HCT116 (cell line): ENCODE results near the gene CELF2. TPM values are rescaled to one million over a fixed set of nuclear protein-coding genes. Genes with fewer than 3 reads are reported as not detected.

Experiments
- ATAC-seq: fragments of 200-7000 bp; cut with Tn5 transposase; 2 replicates; pipeline ENCODE4 v1.9.1; 2020; ENCODE audit warnings: mild to moderate bottlenecking, moderate library complexity
- BruUV-seq: library from RNA; stranded (reverse); fragments of 400-500 nt; replicated peaks from 2 replicates; lab custom pipeline; 2021; lab: Mats Ljungman, UMichigan
- CTCF ChIA-PET: fragments of 300-600 bp; sonication (Branson Sonifier 250); formaldehyde crosslinking; loops from one replicate; lab custom pipeline; 2021; ENCODE audit warnings: antibody characterized with exemption; lab: Charles Lee
- POLR2A ChIA-PET: fragments of 300-600, 350-600 bp; sonication (Branson Sonifier 250); formaldehyde crosslinking; loops from one replicate; lab custom pipeline; 2021; ENCODE audit warnings: antibody characterized with exemption; lab: Charles Lee
- RAD21 ChIA-PET, 2 experiments: fragments of 300-600 bp; sonication (Branson Sonifier 250); formaldehyde crosslinking; loops; one replicate each; lab custom pipeline; 2023; ENCODE audit warnings: low total read pairs in 2 of 2; ENCODE audit not compliant: uncharacterized antibody in 2 of 2, unreplicated experiment in 2 of 2, low non-redundant PET in 1 of 2; lab: Charles Lee
- DNase-seq: peaks from one replicate; pipeline ENCODE4 v3.0.0-alpha.2; 2010; ENCODE audit warnings: low read depth, low spot score
- H2AFZ ChIP-seq: fragments of 200-600 bp; shearing (Covaris generic), sonication (generic); 2 replicates; pipeline ENCODE4 v1.6.1; 2017; ENCODE audit warnings: low read depth, mixed run types, mixed read lengths, antibody characterized with exemption, low read length; ENCODE audit not compliant: poor library complexity, severe bottlenecking
- H3K27ac ChIP-seq: 2 replicates; pipeline ENCODE4 v1.5.1; 2012; ENCODE audit warnings: low read depth, low read length
- H3K27me3 ChIP-seq: fragments of 200-600 bp; sonication (generic); 2 replicates; pipeline ENCODE4 v1.6.1; 2016; ENCODE audit warnings: mixed run types, low read length, mixed read lengths; ENCODE audit not compliant: insufficient read depth
- H3K36me3 ChIP-seq, 2 experiments: fragments of 200-500 bp in 1 of 2; fragments of 200-600 bp in 1 of 2; sonication (Bioruptor generic) in 1 of 2; sonication (generic) in 1 of 2; 2 replicates each; pipeline versions ENCODE4 v1.5.1 to v1.6.1; 2014 to 2016; ENCODE audit warnings: low read length in 2 of 2, inconsistent platforms in 1 of 2, mixed read lengths in 1 of 2, mixed run types in 1 of 2; ENCODE audit not compliant: insufficient read depth in 2 of 2, control insufficient read depth in 1 of 2
- H3K4me1 ChIP-seq, 2 experiments: fragments of 200-600 bp in 1 of 2; sonication (generic) in 1 of 2; 2 replicates each; pipeline versions ENCODE4 v1.5.1 to v1.6.1; 2012 to 2017; ENCODE audit warnings: low read length in 2 of 2, inconsistent platforms in 1 of 2, mild to moderate bottlenecking in 1 of 2, mixed read lengths in 1 of 2, mixed run types in 1 of 2, moderate library complexity in 1 of 2; ENCODE audit not compliant: insufficient read depth in 2 of 2, control insufficient read depth in 1 of 2
- H3K4me2 ChIP-seq: fragments of 200-600 bp; sonication (generic); 2 replicates; pipeline ENCODE4 v1.6.1; 2017; ENCODE audit warnings: mixed run types, low read length, mixed read lengths
- H3K4me3 ChIP-seq, 2 experiments: fragments of 200-600 bp in 1 of 2; sonication (generic) in 1 of 2; replicated peaks in 1 of 2; 2 replicates each; pipeline ENCODE4 v1.5.1; 2011 to 2016; ENCODE audit warnings: low read length in 2 of 2, control low read depth in 1 of 2, low read depth in 1 of 2, mild to moderate bottlenecking in 1 of 2, mixed read lengths in 1 of 2, mixed run types in 1 of 2
- H3K79me2 ChIP-seq: fragments of 200-600 bp; sonication (generic); 2 replicates; pipeline ENCODE4 v1.6.1; 2017; ENCODE audit warnings: mild to moderate bottlenecking, mixed run types, low read length, moderate library complexity, mixed read lengths; ENCODE audit not compliant: insufficient read depth
- H3K9ac ChIP-seq: fragments of 200-600 bp; sonication (generic); 2 replicates; pipeline ENCODE4 v1.6.1; 2016; ENCODE audit warnings: low read length, mixed read lengths
- H3K9me2 ChIP-seq: fragments of 200-600 bp; sonication (generic), shearing (Covaris generic); 2 replicates; pipeline ENCODE4 v1.6.1; 2017; ENCODE audit warnings: mixed run types, mild to moderate bottlenecking, moderate library complexity; ENCODE audit not compliant: insufficient read depth
- H3K9me3 ChIP-seq, 2 experiments: fragments of 200-500 bp in 1 of 2; fragments of 200-600 bp in 1 of 2; sonication (Bioruptor generic) in 1 of 2; sonication (generic) in 1 of 2; 2 replicates each; pipeline ENCODE4 v1.6.1; 2014 to 2017; ENCODE audit warnings: low read length in 2 of 2, mixed read lengths in 2 of 2, inconsistent platforms in 1 of 2, low read depth in 1 of 2, mild to moderate bottlenecking in 1 of 2, mixed run types in 1 of 2, moderate library complexity in 1 of 2; ENCODE audit not compliant: control insufficient read depth in 1 of 2, insufficient read depth in 1 of 2
- H4K20me1 ChIP-seq: fragments of 200-600 bp; sonication (generic), shearing (Covaris generic); 2 replicates; pipeline ENCODE4 v1.6.1; 2017; ENCODE audit warnings: mixed run types, mild to moderate bottlenecking, moderate library complexity; ENCODE audit not compliant: insufficient read depth
- ATF3 ChIP-seq: IDR thresholded peaks from 2 replicates; pipeline ENCODE4 v1.6.1; 2012
- CEBPB ChIP-seq: IDR thresholded peaks from 2 replicates; pipeline ENCODE4 v1.6.1; 2012; ENCODE audit warnings: low read depth
- ELF1 ChIP-seq: IDR thresholded peaks from 2 replicates; pipeline ENCODE4 v1.6.1; 2012; ENCODE audit warnings: low read depth, borderline replicate concordance
- EZH2 ChIP-seq: fragments of 200-600 bp; sonication (generic); IDR thresholded peaks from 2 replicates; pipeline ENCODE4 v1.6.1; 2017; ENCODE audit warnings: antibody characterized with exemption, mixed run types
- EZH2phosphoT487 ChIP-seq: fragments of 200-600 bp; IDR thresholded peaks from 2 replicates; pipeline ENCODE4 v1.6.1; 2018; ENCODE audit warnings: antibody characterized with exemption, borderline replicate concordance
- FOSL1 ChIP-seq: IDR thresholded peaks from 2 replicates; pipeline ENCODE4 v1.6.1; 2012; ENCODE audit warnings: low read depth
- JUND ChIP-seq: IDR thresholded peaks from 2 replicates; pipeline ENCODE4 v1.6.1; 2012
- MAX ChIP-seq: IDR thresholded peaks from 2 replicates; pipeline ENCODE4 v1.6.1; 2012
- POLR2A ChIP-seq: IDR thresholded peaks from 2 replicates; pipeline ENCODE4 v1.7.0; 2011; ENCODE audit warnings: borderline replicate concordance; ENCODE audit not compliant: insufficient read depth, insufficient read length; ENCODE audit errors: extremely low read depth
- POLR2AphosphoS5 ChIP-seq: IDR thresholded peaks from 2 replicates; pipeline ENCODE4 v1.6.1; 2011; ENCODE audit warnings: mild to moderate bottlenecking, low read depth, low read length, moderate library complexity
- RAD21 ChIP-seq: IDR thresholded peaks from 2 replicates; pipeline ENCODE4 v1.6.1; 2012; ENCODE audit warnings: low read depth, mild to moderate bottlenecking
- REST ChIP-seq: IDR thresholded peaks from 2 replicates; pipeline ENCODE4 v1.6.1; 2012; ENCODE audit warnings: low read depth
- SIN3A ChIP-seq: IDR thresholded peaks from 2 replicates; pipeline ENCODE4 v1.6.1; 2012; ENCODE audit warnings: low read depth
- SP1 ChIP-seq: IDR thresholded peaks from 2 replicates; pipeline ENCODE4 v1.6.1; 2012; ENCODE audit warnings: low read depth
- TCF7L2 ChIP-seq: IDR thresholded peaks from 2 replicates; pipeline ENCODE4 v1.7.0; 2011; ENCODE audit warnings: borderline replicate concordance, inconsistent platforms; ENCODE audit not compliant: insufficient read depth, insufficient read length; ENCODE audit errors: extremely low read depth
- YY1 ChIP-seq: IDR thresholded peaks from 2 replicates; pipeline ENCODE4 v1.6.1; 2011; ENCODE audit warnings: low read length, low read depth, moderate library complexity, mild to moderate bottlenecking; ENCODE audit not compliant: insufficient replicate concordance; ENCODE audit errors: extremely low read depth
- ZFX ChIP-seq: fragments of 450-650 bp; IDR thresholded peaks from 2 replicates; pipeline ENCODE4 v1.6.1; 2017
- ZNF274 ChIP-seq: fragments of 200-500 bp; sonication (Bioruptor generic); IDR thresholded peaks from 2 replicates; pipeline ENCODE4 v1.6.1; 2014; ENCODE audit warnings: mild to moderate bottlenecking, low read depth, low read length, inconsistent platforms
- intact Hi-C: fragments of 100-400 bp; cut with micrococcal nuclease; formaldehyde crosslinking; loops from 2 replicates; pipeline ENCODE4 v1.10.0; 2022
- total RNA-seq: library from RNA; stranded (reverse); gene quantifications from one replicate; pipeline ENCODE4 v1.2.1, GENCODE V29; 2021; ENCODE audit not compliant: unreplicated experiment
- TF ChIP-seq, protein P1 (sequence below): IDR thresholded peaks from 2 replicates; pipeline ENCODE4 v1.6.1; 2011; ENCODE audit warnings: mild to moderate bottlenecking, low read length, moderate library complexity; ENCODE audit not compliant: insufficient replicate concordance; ENCODE audit errors: extremely low read depth
- TF ChIP-seq, protein P2 (sequence below), 3 experiments: fragments of 200-600 bp in 1 of 3; sonication (generic) in 1 of 3; IDR thresholded peaks in 2 of 3; conservative IDR thresholded peaks in 1 of 3; 2 replicates each; pipeline ENCODE4 v1.5.1; 2012 to 2017; ENCODE audit warnings: low read depth in 2 of 3, low read length in 2 of 3, antibody characterized with exemption in 1 of 3, borderline replicate concordance in 1 of 3, control low read depth in 1 of 3, mild to moderate bottlenecking in 1 of 3, mixed read lengths in 1 of 3, mixed run types in 1 of 3, moderate library complexity in 1 of 3; ENCODE audit not compliant: insufficient read depth in 1 of 3

Gene CELF2
- total RNA-seq, 1 experiment from 2014 or later: 0.66 TPM

- Histone ChIP-seq H4K20me1 (no peaks in the 10 kb centered on the region), H3K36me3 (no peaks in the 10 kb centered on the region), H2AFZ (no peak overlapping the region), H3K4me1 (no peaks in the 10 kb centered on the region), H3K9me3 (peaks cover 4% of the 10 kb centered on the region in 2 experiments; a peak in 2 of 4 replicates), H3K4me3 (no peak overlapping the region), H3K9me2 (no peaks in the 10 kb centered on the region), H3K79me2 (no peaks in the 10 kb centered on the region), H3K27me3 (no peaks in the 10 kb centered on the region), H3K27ac (no peak overlapping the region), H3K9ac (no peak overlapping the region), H3K4me2 (no peak overlapping the region)
- no peak for ATAC-seq
- ChIA-PET RAD21 (no interaction called here), POLR2A (no interaction called here), CTCF (no interaction called here)
- no peak for DNase-seq
- BruUV-seq: no TSS peak
- TF ChIP-seq SP1 (no peak), CEBPB (no peak), JUND (no peak), FOSL1 (no peak), ZNF274 (no peak), MAX (no peak), TCF7L2 (no peak), EZH2phosphoT487 (no peak), ELF1 (no peak), ZFX (no peak), REST (no peak), RAD21 (no peak), EZH2 (no peak), YY1 (no peak), POLR2AphosphoS5 (no peak), POLR2A (no peak), ATF3 (no peak), SIN3A (no peak)
- TF ChIP-seq, protein P1, sequence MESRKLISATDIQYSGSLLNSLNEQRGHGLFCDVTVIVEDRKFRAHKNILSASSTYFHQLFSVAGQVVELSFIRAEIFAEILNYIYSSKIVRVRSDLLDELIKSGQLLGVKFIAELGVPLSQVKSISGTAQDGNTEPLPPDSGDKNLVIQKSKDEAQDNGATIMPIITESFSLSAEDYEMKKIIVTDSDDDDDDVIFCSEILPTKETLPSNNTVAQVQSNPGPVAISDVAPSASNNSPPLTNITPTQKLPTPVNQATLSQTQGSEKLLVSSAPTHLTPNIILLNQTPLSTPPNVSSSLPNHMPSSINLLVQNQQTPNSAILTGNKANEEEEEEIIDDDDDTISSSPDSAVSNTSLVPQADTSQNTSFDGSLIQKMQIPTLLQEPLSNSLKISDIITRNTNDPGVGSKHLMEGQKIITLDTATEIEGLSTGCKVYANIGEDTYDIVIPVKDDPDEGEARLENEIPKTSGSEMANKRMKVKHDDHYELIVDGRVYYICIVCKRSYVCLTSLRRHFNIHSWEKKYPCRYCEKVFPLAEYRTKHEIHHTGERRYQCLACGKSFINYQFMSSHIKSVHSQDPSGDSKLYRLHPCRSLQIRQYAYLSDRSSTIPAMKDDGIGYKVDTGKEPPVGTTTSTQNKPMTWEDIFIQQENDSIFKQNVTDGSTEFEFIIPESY: no peak
- TF ChIP-seq, protein P2, sequence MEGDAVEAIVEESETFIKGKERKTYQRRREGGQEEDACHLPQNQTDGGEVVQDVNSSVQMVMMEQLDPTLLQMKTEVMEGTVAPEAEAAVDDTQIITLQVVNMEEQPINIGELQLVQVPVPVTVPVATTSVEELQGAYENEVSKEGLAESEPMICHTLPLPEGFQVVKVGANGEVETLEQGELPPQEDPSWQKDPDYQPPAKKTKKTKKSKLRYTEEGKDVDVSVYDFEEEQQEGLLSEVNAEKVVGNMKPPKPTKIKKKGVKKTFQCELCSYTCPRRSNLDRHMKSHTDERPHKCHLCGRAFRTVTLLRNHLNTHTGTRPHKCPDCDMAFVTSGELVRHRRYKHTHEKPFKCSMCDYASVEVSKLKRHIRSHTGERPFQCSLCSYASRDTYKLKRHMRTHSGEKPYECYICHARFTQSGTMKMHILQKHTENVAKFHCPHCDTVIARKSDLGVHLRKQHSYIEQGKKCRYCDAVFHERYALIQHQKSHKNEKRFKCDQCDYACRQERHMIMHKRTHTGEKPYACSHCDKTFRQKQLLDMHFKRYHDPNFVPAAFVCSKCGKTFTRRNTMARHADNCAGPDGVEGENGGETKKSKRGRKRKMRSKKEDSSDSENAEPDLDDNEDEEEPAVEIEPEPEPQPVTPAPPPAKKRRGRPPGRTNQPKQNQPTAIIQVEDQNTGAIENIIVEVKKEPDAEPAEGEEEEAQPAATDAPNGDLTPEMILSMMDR (IDR thresholded peaks at IDR 0.05 in 2 of 3, conservative IDR thresholded peaks at IDR 0.05 in 1 of 3; ENCODE audit: borderline replicate concordance in 1 of 3, insufficient read depth in 1 of 3, low read depth in 2 of 3, low read length in 2 of 3): no peak
- intact Hi-C loops: no loop called here
Measured at GRCh38 chr10:10994360-10994759, 23.3 kb upstream of the CELF2 start.
